ENCODE results near the gene TEX10.

DNA sequence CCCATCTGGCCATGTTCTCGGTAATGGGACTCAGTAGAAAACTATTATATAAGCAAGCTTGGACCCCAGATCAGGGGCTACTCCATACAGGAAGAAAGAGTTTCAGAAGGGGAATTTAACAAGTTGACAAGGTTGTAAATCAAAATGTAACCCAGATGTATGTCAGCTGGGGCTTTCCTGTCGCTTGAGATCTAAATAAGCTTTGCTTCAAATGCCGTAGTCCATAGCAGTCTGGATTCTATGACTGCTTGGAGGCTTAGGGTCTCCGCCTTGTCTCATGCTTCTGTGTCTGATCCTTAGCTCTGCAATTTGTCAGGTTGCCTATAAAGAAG is 70.4 kb downstream of the TEX10 start:
- TF ChIP-seq, protein P1, sequence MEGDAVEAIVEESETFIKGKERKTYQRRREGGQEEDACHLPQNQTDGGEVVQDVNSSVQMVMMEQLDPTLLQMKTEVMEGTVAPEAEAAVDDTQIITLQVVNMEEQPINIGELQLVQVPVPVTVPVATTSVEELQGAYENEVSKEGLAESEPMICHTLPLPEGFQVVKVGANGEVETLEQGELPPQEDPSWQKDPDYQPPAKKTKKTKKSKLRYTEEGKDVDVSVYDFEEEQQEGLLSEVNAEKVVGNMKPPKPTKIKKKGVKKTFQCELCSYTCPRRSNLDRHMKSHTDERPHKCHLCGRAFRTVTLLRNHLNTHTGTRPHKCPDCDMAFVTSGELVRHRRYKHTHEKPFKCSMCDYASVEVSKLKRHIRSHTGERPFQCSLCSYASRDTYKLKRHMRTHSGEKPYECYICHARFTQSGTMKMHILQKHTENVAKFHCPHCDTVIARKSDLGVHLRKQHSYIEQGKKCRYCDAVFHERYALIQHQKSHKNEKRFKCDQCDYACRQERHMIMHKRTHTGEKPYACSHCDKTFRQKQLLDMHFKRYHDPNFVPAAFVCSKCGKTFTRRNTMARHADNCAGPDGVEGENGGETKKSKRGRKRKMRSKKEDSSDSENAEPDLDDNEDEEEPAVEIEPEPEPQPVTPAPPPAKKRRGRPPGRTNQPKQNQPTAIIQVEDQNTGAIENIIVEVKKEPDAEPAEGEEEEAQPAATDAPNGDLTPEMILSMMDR (IDR thresholded peaks at IDR 0.05 in 4 of 5, conservative IDR thresholded peaks at IDR 0.05 in 1 of 5) = no peak
- TF ChIP-seq POLR2A (IDR thresholded peaks at IDR 0.05) = no peak

All from gastrocnemius medialis (tissue), 4 donors.